ENCODE results near the gene ABI3BP.

DNA sequence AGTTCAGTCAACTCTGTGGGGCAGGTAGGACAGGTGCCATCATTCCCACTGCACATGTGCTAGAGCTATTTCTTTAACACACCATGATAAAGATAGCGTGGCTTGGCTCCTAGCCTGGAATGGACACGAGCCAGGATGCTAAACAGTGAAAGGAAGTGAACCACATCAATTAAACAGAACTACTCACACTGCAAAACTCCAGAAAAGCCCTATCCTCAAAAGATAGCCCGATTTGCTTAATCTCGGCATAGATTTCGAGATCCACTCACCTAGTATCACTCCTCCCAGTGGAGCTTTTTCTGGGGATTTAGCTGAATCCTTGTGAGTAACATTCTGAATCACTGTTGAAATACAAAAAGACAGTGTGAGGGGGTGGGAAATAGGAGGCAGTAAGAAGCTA, 118.0 kb downstream of the ABI3BP start:
- TF ChIP-seq EZH2 (IDR thresholded peaks at IDR 0.05; ENCODE audit: insufficient read depth, low read length), result no peak
- TF ChIP-seq, protein P1, sequence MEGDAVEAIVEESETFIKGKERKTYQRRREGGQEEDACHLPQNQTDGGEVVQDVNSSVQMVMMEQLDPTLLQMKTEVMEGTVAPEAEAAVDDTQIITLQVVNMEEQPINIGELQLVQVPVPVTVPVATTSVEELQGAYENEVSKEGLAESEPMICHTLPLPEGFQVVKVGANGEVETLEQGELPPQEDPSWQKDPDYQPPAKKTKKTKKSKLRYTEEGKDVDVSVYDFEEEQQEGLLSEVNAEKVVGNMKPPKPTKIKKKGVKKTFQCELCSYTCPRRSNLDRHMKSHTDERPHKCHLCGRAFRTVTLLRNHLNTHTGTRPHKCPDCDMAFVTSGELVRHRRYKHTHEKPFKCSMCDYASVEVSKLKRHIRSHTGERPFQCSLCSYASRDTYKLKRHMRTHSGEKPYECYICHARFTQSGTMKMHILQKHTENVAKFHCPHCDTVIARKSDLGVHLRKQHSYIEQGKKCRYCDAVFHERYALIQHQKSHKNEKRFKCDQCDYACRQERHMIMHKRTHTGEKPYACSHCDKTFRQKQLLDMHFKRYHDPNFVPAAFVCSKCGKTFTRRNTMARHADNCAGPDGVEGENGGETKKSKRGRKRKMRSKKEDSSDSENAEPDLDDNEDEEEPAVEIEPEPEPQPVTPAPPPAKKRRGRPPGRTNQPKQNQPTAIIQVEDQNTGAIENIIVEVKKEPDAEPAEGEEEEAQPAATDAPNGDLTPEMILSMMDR (IDR thresholded peaks at IDR 0.05; ENCODE audit: insufficient read depth, low read depth, low read length), result no peak

Data from astrocyte (in vitro differentiated cells and primary cell).